ENCODE results near the gene NR1D1.
A peak's percentile ranks its signal among the peaks of the same experiment; 100 is the strongest.
"Not testable (repeated sequence)": the region's sequence is repeated elsewhere in the genome, so short reads cannot be mapped to it uniquely, and the experiment has no call there.

NR1D1 gene

GRCh38 chr17:40100419-40100668 is at the start of gene NR1D1:
TSS of gene NR1D1 (minus strand) at chr17:40100589. CDS start at chr17:40100094, 495 bp downstream.
- no peak for DNase-seq

- DNase-seq, result no peak
Measured at GRCh38 chr17:40148527-40148926, 48.1 kb upstream of the NR1D1 start.

DNA sequence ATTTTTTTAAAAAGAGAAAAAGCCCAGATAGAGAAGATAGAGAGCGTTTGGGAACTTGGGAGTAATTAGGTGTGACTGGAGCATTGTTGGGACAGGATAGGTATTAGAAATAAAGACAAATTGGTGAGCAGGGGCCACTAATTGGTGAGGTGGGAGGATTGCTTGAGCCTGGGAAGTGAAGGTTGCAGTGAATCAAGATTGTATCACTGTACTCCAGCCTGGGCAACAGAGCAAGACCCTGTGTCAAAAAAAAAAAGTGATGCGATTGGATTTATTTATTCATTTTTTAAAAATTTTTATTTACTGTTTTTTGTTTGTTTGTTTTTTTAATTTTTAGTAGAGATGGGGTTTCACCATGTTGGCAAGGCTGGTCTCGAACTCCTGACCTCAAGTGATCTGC is 45.1 kb upstream of the NR1D1 start:
- DNase-seq, result no peak

- not testable (repeated sequence) for DNase-seq
Measured at GRCh38 chr17:40143166-40143565, 42.8 kb upstream of the NR1D1 start.

GRCh38 chr17:40139566-40140058 is 39.2 kb upstream of the NR1D1 start:
- no peak for DNase-seq

GRCh38 chr17:40135817-40136216 is 35.4 kb upstream of the NR1D1 start:
- DNase-seq, result no peak

- no peak for DNase-seq
Measured at GRCh38 chr17:40134184-40134583, 33.8 kb upstream of the NR1D1 start.

DNA sequence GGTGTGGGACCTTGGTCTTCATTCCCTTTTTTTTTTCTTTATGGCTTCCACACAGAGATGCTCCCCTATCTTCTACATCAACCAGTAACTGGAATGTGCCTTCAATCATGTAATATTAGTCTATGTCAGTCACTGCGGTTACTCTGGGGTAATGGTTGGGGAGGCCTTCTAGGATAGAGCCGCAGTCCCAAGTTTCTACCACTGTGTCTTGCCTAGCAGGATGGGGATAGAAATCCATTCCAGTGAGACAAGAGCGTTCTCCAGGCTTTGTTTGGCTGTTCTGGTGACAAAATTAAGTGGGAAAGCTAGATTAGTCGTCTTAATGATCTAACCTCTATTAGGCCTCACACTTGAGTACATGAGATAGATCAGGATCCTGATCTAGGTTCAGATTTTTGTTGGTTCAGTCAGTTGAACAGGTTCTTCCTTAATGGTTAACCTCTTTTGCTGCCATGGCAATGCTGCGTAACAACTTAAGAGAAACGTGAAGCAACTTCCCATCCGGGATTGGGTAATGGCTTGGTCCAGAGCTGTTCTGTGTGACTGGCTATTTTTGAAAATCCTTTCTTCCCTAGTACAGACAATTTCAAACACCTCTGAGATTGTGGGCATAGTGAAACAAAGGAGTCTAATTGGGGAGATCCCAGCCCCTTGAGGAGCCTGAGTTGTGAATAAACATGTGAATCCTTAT is 30.1 kb upstream of the NR1D1 start:
- DNase-seq, result no peak

- DNase-seq, result no peak
Measured at GRCh38 chr17:40129498-40129897, 29.1 kb upstream of the NR1D1 start.

DNA sequence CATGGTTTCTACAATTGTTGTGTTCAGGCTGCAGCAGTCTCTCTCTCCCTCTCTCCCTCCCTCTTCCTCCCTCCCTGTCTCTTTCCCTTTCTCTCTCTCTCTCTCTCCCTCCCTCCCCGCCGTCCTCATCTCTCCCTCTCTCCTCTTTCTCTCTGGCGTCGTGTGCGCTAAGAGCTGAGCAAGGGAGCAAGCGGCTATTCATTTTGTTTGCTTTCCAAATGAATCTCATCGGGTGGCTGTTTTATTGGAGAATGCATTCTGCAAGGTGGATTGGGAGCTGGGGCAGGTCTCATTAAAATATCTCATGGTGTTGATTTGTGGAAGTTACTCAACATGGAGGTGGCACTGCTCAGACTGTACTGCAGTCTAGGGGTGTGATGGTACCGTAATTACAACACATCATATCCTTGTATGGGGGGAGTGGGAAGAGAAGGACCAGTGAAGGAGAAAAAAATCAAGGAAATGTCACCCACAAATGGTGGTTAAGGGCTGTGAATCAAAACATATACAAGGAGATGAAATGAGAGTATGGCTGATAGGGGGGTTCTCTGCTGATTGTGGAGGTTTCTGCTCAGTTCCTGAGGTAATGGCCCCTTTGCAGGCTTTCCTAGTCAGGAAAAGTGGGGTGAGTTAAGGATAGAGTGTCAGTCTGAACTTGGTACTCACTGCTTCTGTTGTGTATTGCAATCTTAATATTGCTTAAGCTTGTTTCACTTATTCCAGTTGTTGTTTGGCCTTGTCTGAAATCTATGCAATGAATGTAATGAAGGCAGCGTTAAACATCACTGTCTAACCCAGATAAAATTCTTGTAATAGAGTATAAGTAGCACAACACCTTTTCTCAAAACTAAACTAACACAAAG is 24.1 kb upstream of the NR1D1 start:
- DNase-seq, result peak; percentile 16

GRCh38 chr17:40123811-40124114 is 23.4 kb upstream of the NR1D1 start:
- no peak for DNase-seq

DNA sequence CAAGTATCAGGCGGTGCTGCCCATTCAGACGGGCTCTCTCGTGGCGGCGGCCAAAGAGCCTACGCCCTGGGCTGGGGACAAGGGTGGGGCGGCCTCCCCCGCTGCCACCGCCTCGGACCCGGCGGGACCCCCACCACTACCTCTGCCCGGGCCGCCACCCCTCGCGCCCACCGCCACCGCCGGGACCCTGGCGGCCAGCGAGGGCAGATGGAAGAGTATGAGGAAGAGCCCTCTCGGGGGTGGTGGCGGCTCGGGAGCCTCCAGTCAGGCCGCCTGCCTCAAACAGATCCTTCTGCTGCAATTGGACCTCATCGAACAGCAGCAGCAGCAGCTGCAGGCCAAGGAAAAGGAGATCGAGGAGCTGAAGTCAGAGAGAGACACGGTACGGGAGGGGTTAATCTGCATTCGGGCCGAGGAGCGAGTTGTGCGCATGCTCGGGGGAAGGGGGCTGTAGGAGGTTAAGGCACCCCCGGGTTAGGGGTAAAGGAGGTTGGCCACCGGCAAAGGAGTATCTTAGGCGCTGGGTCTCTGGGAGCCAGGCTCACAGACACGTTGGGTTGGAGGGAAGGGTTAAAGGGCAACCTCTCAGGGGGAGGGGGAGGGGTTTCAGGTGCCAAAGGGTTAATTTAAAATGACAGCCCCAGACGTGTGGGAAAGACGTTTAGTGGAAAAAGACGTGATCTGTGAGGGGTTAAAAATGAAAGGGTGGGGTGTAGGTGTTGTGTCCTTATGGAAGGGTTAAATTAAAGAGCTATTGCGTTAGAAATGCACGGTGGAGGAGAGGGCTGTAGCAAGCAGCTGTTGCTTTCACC is 22.8 kb upstream of the NR1D1 start:
- peak; percentile 33 for DNase-seq

GRCh38 chr17:40122136-40122998 is 22.0 kb upstream of the NR1D1 start:
- peak; percentile 75 for DNase-seq

GRCh38 chr17:40121181-40122135 is 21.1 kb upstream of the NR1D1 start, which contains the start of gene MSL1:
TSS of gene MSL1 (plus strand) at chr17:40121971. CDS start at chr17:40122613, 642 bp downstream.
- peak; percentile 88 for DNase-seq

DNA sequence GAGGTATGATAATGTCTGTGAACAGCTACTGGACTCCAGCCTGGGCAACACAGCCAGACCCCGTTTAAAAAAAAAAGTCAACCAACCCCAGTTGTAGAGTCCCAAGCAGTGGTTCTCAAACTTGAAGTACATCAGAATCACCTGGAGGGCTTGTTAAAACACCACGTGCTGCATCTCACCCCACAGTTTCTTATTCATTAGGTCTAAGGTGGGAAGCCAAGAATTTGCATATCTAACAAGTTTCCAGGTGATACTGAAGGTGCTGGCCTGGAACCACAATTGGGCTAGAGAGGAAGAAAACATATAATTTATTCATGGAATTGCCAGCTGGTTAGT is 14.7 kb upstream of the NR1D1 start:
- DNase-seq, result no peak

GRCh38 chr17:40113907-40114245 is 13.5 kb upstream of the NR1D1 start:
- DNase-seq, result no peak

- peak; percentile 97 for DNase-seq
Measured at GRCh38 chr17:40113110-40113906, 12.9 kb upstream of the NR1D1 start.

DNA sequence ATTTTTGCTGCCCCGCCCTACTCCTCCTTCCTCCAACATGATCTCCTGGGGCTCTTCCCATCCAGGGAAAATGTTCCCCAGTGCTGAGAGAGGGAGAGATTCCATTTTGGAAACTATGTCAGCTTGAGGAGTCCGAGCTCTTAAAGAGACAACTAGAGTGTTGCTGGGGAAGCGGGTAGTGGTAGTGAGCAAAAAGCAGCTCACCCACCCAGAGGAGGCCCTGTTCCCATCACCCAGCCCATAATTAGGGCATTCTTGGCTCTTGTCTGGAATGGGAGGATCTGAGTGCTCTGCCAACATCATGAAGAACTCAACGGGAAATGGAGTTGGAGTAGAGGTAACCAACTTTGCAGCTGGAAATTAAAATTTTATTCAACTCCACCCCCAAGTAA is 12.3 kb upstream of the NR1D1 start:
- DNase-seq, result no peak

- no peak for DNase-seq
Measured at GRCh38 chr17:40112191-40112711, 11.9 kb upstream of the NR1D1 start.
